HG02571 (cell line): ENCODE data around the gene CMTM1.
"Not testable (repeated sequence)": the region's sequence is repeated elsewhere in the genome, so short reads cannot be mapped to it uniquely, and the experiment has no call there.

ENCODE experiments used
- ATAC-seq: cut with Tn5 transposase; IDR thresholded peaks from one replicate; pipeline ENCODE4 v1.9.1; 2021; ENCODE audit warnings: mild to moderate bottlenecking, moderate library complexity; ENCODE audit not compliant: unreplicated experiment

CMTM1 gene

DNA sequence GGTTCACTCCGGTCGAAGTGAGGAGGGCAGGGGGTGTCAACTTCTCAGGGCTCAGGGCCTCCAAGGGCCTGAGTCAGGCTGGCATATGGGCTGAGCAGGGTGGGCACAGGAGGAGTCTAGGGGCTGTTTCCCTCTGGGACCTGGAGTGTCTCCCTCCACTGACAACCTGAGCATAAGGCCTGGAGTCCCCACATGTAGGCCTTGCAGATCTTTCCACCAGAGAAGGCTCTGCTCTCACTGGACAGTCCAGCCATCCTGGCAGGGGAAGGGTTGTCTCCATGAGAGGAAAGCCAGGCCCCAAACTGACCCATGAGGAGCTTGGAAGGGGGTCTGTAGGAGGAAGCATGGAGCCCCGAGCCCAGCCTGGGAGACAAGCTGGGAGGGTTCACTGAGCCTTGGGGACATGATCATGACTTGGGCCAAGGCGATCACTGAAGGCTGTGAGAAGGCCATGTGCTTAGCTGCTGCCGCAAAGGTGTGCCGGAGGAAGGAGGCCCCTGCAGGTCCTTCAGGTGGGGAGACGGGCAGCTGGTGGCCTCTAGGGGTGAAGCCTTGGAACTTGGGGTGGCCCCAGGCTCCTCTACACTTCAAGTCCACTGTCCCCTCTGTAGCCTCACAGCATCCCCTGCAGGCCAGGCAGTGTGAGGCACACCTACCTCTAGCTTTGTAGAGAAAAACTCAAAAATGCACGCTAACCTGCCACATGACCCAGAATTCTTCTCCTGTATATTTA is 22.9 kb downstream of the CMTM1 start:
- no peak for ATAC-seq

GRCh38 chr16:66590322-66590721 is 24.1 kb downstream of the CMTM1 start:
- ATAC-seq = no peak

GRCh38 chr16:66591018-66591417 is 24.8 kb downstream of the CMTM1 start:
- no peak for ATAC-seq

DNA sequence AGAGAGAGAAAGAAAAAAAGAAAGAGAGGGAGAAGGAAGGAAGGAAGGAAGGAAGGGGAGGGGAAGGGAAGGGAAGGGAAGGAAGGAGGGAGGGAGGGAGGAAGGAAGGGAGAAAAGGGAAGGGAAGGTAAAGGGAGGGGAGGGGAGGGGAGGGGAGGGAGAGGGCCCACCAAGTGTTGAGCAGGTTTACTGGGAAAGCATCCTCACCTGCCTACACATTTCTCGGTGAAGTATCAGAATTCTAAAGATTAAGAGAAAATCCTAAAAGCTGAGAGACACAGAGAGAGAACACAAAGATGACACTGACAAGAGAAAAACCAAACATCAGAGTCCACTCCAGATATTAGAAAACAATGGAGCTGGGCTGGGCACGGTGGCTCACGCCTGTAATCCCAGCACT is 26.0 kb downstream of the CMTM1 start:
- no peak for ATAC-seq

- no peak for ATAC-seq
These were observed 26.6 kb downstream of the CMTM1 start for GRCh38 chr16:66592814-66593213.

GRCh38 chr16:66594739-66595138 is 28.5 kb downstream of the CMTM1 start:
- no peak for ATAC-seq

DNA sequence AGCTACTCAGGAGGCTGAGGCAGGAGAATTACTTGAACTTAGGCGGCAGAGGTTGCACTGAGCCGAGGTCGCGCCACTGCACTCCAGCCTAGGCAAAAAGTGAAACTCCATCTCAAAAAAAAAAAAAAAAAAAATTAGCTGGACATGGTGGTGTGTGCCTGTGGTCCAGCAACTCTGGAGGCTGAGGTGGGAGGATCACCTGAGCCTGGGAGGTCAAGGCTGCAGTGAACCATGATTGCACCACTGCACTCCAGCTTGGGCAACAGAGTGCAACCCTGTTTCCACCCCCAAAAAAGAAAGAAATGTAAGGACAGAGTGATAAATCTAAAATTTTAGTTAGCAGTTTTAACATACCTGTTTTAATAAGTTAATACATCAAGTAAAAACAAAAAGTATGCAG is 30.3 kb downstream of the CMTM1 start:
- not testable (repeated sequence) for ATAC-seq

DNA sequence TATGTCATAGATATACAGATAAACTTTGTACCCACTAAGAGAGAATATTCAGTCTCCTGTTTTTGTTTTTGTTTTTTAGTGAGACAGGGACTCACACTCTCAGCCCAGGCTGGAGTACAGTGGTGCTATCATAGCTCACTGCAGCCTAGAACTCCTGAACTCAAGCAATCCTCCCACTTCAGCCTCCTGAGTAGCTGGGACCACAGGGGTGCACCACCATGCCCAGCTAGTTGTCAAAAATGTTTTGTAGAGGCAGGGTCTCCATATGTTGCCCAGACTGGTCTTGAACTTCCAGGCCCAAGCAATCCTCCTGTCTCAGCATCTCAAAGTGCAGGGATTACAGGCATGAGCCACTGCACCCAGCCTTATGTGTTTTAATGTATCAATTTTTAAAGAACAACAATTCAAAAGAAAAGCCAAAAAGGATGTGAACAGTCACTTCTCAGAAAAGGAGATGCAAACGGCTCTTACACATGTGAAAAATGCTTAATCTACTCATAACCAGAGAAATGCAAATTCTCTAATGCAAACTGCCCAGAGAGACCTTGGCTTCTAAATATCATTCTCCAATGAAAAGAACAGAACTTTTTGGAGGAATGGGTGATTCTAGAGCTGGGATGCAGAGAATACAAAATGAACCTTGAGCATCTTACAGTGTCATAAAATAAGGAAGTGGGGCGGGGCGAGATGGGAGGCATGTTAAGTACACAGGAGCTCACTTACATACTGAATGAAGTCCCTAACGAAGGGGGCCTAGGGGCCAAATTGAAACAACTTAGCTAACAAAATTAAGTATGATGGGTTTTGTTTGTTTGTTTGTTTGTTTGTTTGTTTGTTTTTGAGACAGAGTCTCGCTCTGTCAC is 31.0 kb downstream of the CMTM1 start:
- ATAC-seq = no peak

- ATAC-seq = no peak
These were observed 31.9 kb downstream of the CMTM1 start for GRCh38 chr16:66598111-66598510.

GRCh38 chr16:66599726-66600125 is 33.5 kb downstream of the CMTM1 start:
- ATAC-seq = no peak

DNA sequence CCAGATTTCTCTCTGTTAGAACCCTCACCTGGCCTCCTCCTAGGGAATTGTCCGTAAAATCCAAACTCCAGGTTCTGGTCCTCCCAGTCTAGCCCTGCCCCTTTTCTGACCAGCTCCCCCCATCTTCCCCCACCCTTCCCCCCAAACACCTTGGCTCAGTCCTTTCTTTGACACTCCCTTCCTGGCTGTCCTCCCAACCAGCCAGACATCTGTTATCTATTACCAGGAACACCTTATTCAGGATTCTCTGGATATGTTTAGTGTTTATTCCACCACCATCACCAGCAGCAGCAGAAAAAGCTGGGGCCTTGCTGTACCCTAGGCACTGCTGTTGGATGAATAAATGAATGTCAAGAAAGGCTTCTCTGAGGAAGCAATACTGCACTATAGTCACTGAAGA is 34.2 kb downstream of the CMTM1 start:
- no peak for ATAC-seq

DNA sequence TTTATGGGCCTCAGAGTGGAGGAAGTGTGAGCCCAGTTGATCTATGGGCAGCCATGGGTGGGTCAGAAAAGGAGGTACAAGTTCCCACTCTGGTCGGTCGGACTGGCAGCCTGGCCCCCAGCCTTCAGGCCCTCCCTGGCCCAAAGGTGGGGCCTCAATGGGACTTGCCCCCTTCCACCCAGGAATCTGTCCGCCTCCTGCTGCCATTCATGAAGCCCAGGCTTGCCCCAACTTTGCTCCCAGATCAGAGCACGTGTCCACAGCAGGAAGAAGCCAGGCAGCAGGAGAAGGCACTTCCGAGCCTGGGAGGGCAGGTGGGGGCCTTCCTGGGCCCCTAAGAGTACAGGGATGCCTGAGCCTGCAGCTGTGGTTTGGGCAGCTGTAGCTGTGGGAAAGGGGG is 35.2 kb downstream of the CMTM1 start:
- no peak for ATAC-seq

- ATAC-seq = no peak
These were observed 37.5 kb downstream of the CMTM1 start for GRCh38 chr16:66603537-66604375.

DNA sequence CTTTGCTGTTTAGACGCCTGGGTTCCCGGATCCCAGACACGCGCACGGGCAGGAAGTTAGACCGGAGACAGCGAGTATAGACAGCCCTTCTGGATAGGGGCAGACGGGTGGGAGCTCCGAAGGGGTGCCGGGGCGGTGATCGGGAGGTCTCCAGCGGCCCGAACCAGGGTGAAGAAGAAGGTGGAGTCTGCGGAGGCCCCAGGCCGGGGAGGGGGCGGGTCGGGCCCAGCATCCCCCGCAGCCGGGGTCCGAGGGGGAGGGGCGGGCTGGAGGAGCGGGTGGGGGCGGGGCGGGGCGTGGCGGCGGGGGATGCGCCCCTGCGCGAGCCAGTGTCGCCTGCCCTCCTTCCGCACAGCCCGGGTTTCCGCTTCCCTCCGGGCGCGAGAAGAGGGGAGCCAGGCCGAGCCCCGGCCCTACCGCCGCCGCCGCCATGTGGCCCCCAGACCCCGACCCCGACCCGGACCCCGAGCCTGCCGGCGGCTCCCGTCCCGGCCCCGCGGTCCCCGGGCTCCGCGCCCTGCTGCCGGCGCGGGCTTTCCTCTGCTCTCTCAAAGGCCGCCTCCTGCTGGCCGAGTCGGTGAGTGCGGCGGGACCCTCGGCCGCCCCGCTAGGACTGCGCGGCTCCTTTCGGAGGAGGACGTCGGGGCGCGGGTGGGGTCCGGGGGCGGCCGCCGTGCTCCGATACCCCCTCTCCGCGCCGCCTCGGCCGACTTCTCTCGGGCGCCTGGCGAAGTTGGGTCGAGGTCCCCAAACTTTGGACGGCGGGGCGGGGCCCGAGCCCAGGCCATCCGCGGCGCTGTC is 38.3 kb downstream of the CMTM1 start, which contains the start of gene CMTM3:
Gene CMTM3, plus strand, starts transcription at position 329 of the 801 bp plus-strand sequence. Its CDS starts 102 bp downstream, at position 431.
- peak; percentile 44 for ATAC-seq

DNA sequence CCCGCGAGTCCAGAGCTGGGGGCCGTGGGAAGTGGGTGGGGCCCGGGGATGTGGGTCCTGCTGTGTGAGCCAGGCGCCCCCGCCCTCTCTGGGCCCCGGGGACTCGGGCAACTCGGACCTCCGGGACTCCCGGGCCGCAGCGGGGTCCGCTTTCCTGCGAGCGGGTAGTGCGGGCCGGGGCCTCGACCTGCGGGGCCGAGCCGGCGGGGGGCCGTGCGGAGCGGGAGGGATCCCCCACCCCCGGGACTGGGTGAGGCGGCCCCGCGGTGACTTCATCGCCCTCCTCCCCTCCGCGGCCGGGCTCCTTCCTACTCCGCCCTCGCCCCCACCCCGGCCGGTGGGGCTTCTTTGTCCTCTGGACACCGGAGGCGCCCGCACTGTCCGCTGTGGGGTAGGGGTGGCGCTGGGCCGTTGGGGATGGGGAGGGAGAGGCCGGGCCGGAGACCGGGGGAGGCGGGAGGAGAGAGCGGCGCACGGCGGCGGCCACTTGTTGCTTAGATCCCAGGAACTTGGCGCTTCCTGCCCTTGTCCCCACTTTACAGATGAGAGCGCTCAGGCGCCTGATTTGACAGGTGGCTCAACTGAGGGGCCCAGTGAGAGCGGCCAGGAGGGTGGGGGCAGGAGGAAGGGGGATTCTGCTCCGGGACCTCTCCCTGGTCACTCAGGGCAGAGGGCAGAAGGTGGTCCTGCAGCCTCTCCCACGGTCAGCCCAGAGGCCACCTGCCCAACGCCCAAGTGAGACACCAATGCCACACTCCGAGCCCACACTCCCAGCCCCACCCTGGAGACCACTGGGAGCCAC is 39.1 kb downstream of the CMTM1 start:
- peak; percentile 11 for ATAC-seq

DNA sequence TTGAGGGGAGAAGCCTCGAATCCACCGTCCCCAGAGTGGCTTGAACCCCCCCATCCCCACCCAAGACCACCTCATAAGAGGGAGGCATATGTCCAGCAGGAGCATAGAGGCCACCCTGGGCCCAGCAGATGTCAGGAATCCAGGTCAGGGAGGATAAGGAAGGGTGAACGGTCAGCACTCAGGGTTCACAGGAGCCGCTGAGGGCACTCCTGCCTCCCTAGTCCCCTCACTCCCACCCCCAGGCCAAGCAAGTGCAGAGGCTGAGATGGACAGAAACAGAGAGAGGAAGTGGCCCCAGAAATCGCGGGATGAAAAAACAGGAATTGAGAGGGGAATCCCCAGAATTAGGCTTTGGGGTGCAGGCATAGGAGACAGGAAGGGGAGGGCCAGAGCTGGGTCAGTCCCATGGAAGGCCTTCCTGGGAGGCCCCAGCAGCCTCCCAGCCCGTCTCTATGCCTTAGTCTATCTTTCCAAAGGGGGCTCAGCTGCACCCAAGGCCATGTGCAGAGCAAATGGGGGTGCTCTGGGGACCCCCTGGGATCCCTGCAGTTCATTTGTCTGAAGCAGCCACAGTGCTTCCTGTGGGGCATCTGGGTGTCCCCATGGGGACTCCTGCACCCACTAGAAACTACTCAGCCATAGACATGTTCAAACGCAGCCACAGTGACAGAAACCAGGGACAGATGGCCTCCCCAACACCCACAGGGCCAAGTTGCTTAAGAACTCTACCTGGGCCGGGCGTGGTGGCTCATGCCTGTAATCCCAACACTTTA is 39.9 kb downstream of the CMTM1 start:
- ATAC-seq = peak; percentile 37

GRCh38 chr16:66608241-66609138 is 42.3 kb downstream of the CMTM1 start:
- ATAC-seq = no peak

DNA sequence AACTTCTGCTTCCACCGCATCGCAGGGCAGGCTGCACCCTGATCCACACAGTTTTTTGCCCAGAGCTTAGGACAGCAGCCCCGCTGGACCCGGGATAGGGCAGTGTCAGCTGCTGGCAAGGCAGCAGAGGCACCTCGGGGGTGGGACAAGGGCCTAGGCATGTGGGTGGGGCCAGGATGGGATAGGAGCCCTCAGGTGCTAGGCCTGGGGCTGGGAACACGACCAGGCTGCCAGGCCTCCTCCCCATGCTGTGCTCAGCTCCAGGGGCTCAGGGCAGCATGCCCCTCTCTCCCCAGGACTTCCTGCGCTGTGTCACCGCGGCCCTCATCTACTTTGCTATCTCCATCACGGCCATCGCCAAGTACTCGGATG is 42.9 kb downstream of the CMTM1 start:
- ATAC-seq = no peak
